ENCODE measurements around the gene DIAPH2.
A peak's percentile ranks its signal among the peaks of the same experiment; 100 is the strongest.

The DIAPH2 gene

GRCh38 chrX:97314345-97314744, 629.7 kb downstream of the DIAPH2 start:
- no peak for DNase-seq

GRCh38 chrX:97315939-97316338, 631.3 kb downstream of the DIAPH2 start:
- no peak for DNase-seq

- DNase-seq = no peak
Observed at GRCh38 chrX:97320305-97320704, 635.7 kb downstream of the DIAPH2 start.

GRCh38 chrX:97322401-97322800, 637.8 kb downstream of the DIAPH2 start:
- DNase-seq = no peak

- no peak for DNase-seq
Observed at GRCh38 chrX:97326456-97326855, 641.8 kb downstream of the DIAPH2 start.

GRCh38 chrX:97328853-97329390, 644.3 kb downstream of the DIAPH2 start:
- no peak for DNase-seq

GRCh38 chrX:97330151-97330550, 645.5 kb downstream of the DIAPH2 start:
- no peak for DNase-seq

GRCh38 chrX:97332963-97333362, 648.3 kb downstream of the DIAPH2 start:
- no peak for DNase-seq

GRCh38 chrX:97334850-97335249, 650.2 kb downstream of the DIAPH2 start:
- DNase-seq = no peak

- no peak for DNase-seq
Observed at GRCh38 chrX:97344724-97345123, 660.1 kb downstream of the DIAPH2 start.

- no peak for DNase-seq
Observed at GRCh38 chrX:97358941-97359340, 674.3 kb downstream of the DIAPH2 start.

GRCh38 chrX:97363843-97364242, 679.2 kb downstream of the DIAPH2 start:
- no peak for DNase-seq

- DNase-seq = no peak
Observed at GRCh38 chrX:97366237-97366636, 681.6 kb downstream of the DIAPH2 start.

- no peak for DNase-seq
Observed at GRCh38 chrX:97367125-97367524, 682.5 kb downstream of the DIAPH2 start.

GRCh38 chrX:97369947-97370346, 685.3 kb downstream of the DIAPH2 start:
- no peak for DNase-seq

GRCh38 chrX:97372001-97372766, 687.5 kb downstream of the DIAPH2 start:
- DNase-seq = no peak

- no peak for DNase-seq
Observed at GRCh38 chrX:97374266-97374665, 689.6 kb downstream of the DIAPH2 start.

GRCh38 chrX:97380200-97380599, 695.6 kb downstream of the DIAPH2 start:
- DNase-seq = no peak

GRCh38 chrX:97384685-97385084, 700.0 kb downstream of the DIAPH2 start:
- no peak for DNase-seq

GRCh38 chrX:97387004-97387403, 702.4 kb downstream of the DIAPH2 start:
- no peak for DNase-seq

GRCh38 chrX:97389761-97390192, 705.1 kb downstream of the DIAPH2 start:
- DNase-seq = no peak

GRCh38 chrX:97397371-97397770, 712.7 kb downstream of the DIAPH2 start:
- DNase-seq = peak; percentile 38

- DNase-seq = no peak
Observed at GRCh38 chrX:97398030-97398551, 713.4 kb downstream of the DIAPH2 start.

GRCh38 chrX:97399400-97399799, 714.8 kb downstream of the DIAPH2 start:
- DNase-seq = peak; percentile 37

- no peak for DNase-seq
Observed at GRCh38 chrX:97400492-97400891, 715.9 kb downstream of the DIAPH2 start.

Data from hematopoietic multipotent progenitor cell treated with erythropoietin and hydrocortisone succinate and interleukin-3 and kit ligand, for 4 days (in vitro differentiated cells).